HepG2 (cell line): ENCODE measurements around the gene MED28. TPM values are rescaled to one million over a fixed set of nuclear protein-coding genes. Genes with fewer than 3 reads are reported as not detected.

Source experiments
- ATAC-seq: fragments of 200-7000 bp; cut with Tn5 transposase; 3 replicates; pipeline ENCODE4 v1.9.1; 2020; ENCODE audit warnings: mild to moderate bottlenecking, moderate library complexity
- BruUV-seq: library from RNA; stranded (reverse); fragments of 400-500 nt; replicated peaks from 2 replicates; lab custom pipeline; 2021; lab: Mats Ljungman, UMichigan
- CTCF ChIA-PET: fragments of 300-600 bp; formaldehyde crosslinking; extraction: SDS; loops from one replicate; lab custom pipeline; 2021; ENCODE audit warnings: low total read pairs, inconsistent platforms, low intra/inter-chr PET ratio; lab: Yijun Ruan, JAX
- POLR2A ChIA-PET: fragments of 350-600 bp; sonication (Branson Sonifier 250); formaldehyde crosslinking; loops from one replicate; lab custom pipeline; 2020; ENCODE audit warnings: antibody characterized with exemption, inconsistent platforms; lab: Yijun Ruan, JAX
- DNase-seq: peaks from one replicate; pipeline ENCODE4 v3.0.0-alpha.2; 2015; ENCODE audit warnings: low spot score
- FAIRE-seq: peaks from 3 replicates; lab custom pipeline; 2011; peaks lifted over from hg19 to GRCh38; lab: Jason Lieb, UNC
- H2AFZ ChIP-seq: one replicate; pipeline ENCODE4 v1.6.1; 2011; ENCODE audit warnings: low read length, inconsistent platforms
- H3K27ac ChIP-seq: fragments of 300-600 bp; 3 replicates; pipeline ENCODE4 v1.8.0; 2011; ENCODE audit warnings: mixed run types, mild to moderate bottlenecking, mixed read lengths, low read length, inconsistent platforms; ENCODE audit not compliant: insufficient read depth; ENCODE audit errors: extremely low read length
- H3K27me3 ChIP-seq, 2 experiments: fragments of 200-600 bp in 1 of 2; 2 replicates in 1 of 2; 3 replicates in 1 of 2; pipeline versions ENCODE4 v1.6.0 to v1.8.0; 2011; ENCODE audit warnings: low read length in 2 of 2, mild to moderate bottlenecking in 2 of 2, moderate library complexity in 2 of 2, inconsistent platforms in 1 of 2; ENCODE audit not compliant: insufficient read depth in 2 of 2, control insufficient read depth in 1 of 2
- H3K36me3 ChIP-seq, 2 experiments: fragments of 200-600 bp in 1 of 2; replicated peaks in 1 of 2; 2 replicates in 1 of 2; 3 replicates in 1 of 2; pipeline versions ENCODE4 v1.5.1 to v1.8.0; 2011; ENCODE audit warnings: low read length in 2 of 2, inconsistent platforms in 1 of 2; ENCODE audit not compliant: insufficient read depth in 2 of 2, control insufficient read depth in 1 of 2
- H3K4me1 ChIP-seq: 2 replicates; pipeline ENCODE4 v1.5.1; 2012; ENCODE audit warnings: low read length, inconsistent platforms; ENCODE audit not compliant: insufficient read depth
- H3K4me2 ChIP-seq: 2 replicates; pipeline ENCODE4 v1.6.0; 2011; ENCODE audit warnings: low read depth, low read length, inconsistent platforms
- H3K4me3 ChIP-seq, 3 experiments: fragments of 200-600 bp in 1 of 3; sonication (generic), shearing (Covaris generic) in 1 of 3; replicated peaks in 1 of 3; 2 replicates each; pipeline ENCODE4 v1.5.1; 2011 to 2016; ENCODE audit warnings: low read length in 3 of 3, inconsistent platforms in 2 of 3, low read depth in 2 of 3, mild to moderate bottlenecking in 2 of 3, control low read depth in 1 of 3, mixed read lengths in 1 of 3; ENCODE audit not compliant: insufficient read depth in 1 of 3
- H3K79me2 ChIP-seq: one replicate; pipeline ENCODE4 v1.6.1; 2011; ENCODE audit warnings: low read length, inconsistent platforms; ENCODE audit not compliant: insufficient read depth
- H3K9ac ChIP-seq: 2 replicates; pipeline ENCODE4 v1.6.0; 2011; ENCODE audit warnings: mild to moderate bottlenecking, low read depth, low read length, inconsistent platforms; ENCODE audit not compliant: insufficient read depth
- H3K9me3 ChIP-seq: 2 replicates; pipeline ENCODE4 v1.5.1; 2012; ENCODE audit warnings: mild to moderate bottlenecking, low read length
- H4K20me1 ChIP-seq: 2 replicates; pipeline ENCODE4 v1.6.0; 2011; ENCODE audit warnings: inconsistent platforms, mild to moderate bottlenecking, low read length, moderate library complexity; ENCODE audit not compliant: insufficient read depth
- AKAP8 ChIP-seq: sonication (generic); formaldehyde crosslinking; IDR thresholded peaks from 2 replicates; pipeline ENCODE4 v1.5.1; 2020; ENCODE audit warnings: mild to moderate bottlenecking, missing genetic modification reagents
- EEA1 ChIP-seq: sonication (generic); formaldehyde crosslinking; IDR thresholded peaks from 2 replicates; pipeline ENCODE4 v1.5.1; 2020; ENCODE audit warnings: mild to moderate bottlenecking, missing genetic modification reagents, borderline replicate concordance
- GABPA ChIP-seq, 2 experiments: IDR thresholded peaks; 2 replicates each; pipeline ENCODE4 v1.6.1; 2011 to 2016; ENCODE audit warnings: low read depth in 2 of 2, low read length in 1 of 2, missing biosample characterization in 1 of 2, missing genetic modification characterization in 1 of 2
- MTA3 ChIP-seq: sonication (generic); formaldehyde crosslinking; IDR thresholded peaks from 2 replicates; pipeline ENCODE4 v1.4.0; 2020; ENCODE audit warnings: missing genetic modification reagents
- PHF8 ChIP-seq: sonication (generic); formaldehyde crosslinking; IDR thresholded peaks from 2 replicates; pipeline ENCODE4 v1.5.0; 2020; ENCODE audit warnings: missing genetic modification reagents
- RAD21 ChIP-seq: fragments of 450-650 bp; formaldehyde crosslinking; IDR thresholded peaks from 2 replicates; pipeline ENCODE4 v1.5.0; 2020; ENCODE audit warnings: mild to moderate bottlenecking
- RNF2 ChIP-seq: fragments of 450-650 bp; conservative IDR thresholded peaks from 2 replicates; pipeline ENCODE4 v1.6.1; 2016; ENCODE audit warnings: low read depth
- SMC3 ChIP-seq: IDR thresholded peaks from 2 replicates; pipeline ENCODE4 v1.6.1; 2011; ENCODE audit warnings: low read length, improper control_type of control experiment
- SP1 ChIP-seq, 2 experiments: fragments of 450-650 bp in 1 of 2; sonication (generic) in 1 of 2; formaldehyde crosslinking in 1 of 2; IDR thresholded peaks; 2 replicates each; pipeline versions ENCODE4 v1.4.0 to v1.6.1; 2016 to 2020; ENCODE audit warnings: missing genetic modification reagents in 1 of 2
- TMF1 ChIP-seq: sonication (generic); formaldehyde crosslinking; IDR thresholded peaks from 2 replicates; pipeline ENCODE4 v1.8.1; 2022; ENCODE audit warnings: low read depth, missing genetic modification reagents
- YEATS4 ChIP-seq: sonication (generic); formaldehyde crosslinking; IDR thresholded peaks from 2 replicates; pipeline ENCODE4 v1.4.0; 2020; ENCODE audit warnings: missing genetic modification reagents, borderline replicate concordance
- ZBTB2 ChIP-seq: sonication (generic); formaldehyde crosslinking; IDR thresholded peaks from 2 replicates; pipeline ENCODE4 v1.8.0; 2022; ENCODE audit warnings: low read depth, missing genetic modification reagents
- ZFP1 ChIP-seq: IDR thresholded peaks from 2 replicates; pipeline ENCODE4 v1.6.1; 2016
- ZHX1 ChIP-seq: sonication (generic); formaldehyde crosslinking; IDR thresholded peaks from 2 replicates; pipeline ENCODE4 v1.8.1; 2022; ENCODE audit warnings: low read depth, mild to moderate bottlenecking, missing genetic modification reagents
- ZNF570 ChIP-seq: sonication (generic); formaldehyde crosslinking; IDR thresholded peaks from 2 replicates; pipeline ENCODE4 v1.4.0; 2020; ENCODE audit warnings: mild to moderate bottlenecking, missing genetic modification reagents, borderline replicate concordance
- WGBS: methylation state at CpG from one replicate; pipeline ENCODE4 v1.1.6; 2017; ENCODE audit warnings: low lambda C conversion rate; 5-methylcytosine and 5-hydroxymethylcytosine counted together
- in situ Hi-C: cut with HindIII; loops from 2 replicates; pipeline ENCODE4 v1.10.0; 2017; ENCODE audit warnings: low pct_unique_long_range_greater_than_20kb; ENCODE audit not compliant: extremely low pct_ligation_motif_present
- intact Hi-C: fragments of 100-400 bp; cut with micrococcal nuclease; formaldehyde crosslinking; loops from one replicate; pipeline ENCODE4 v1.10.0; 2022; ENCODE audit not compliant: unreplicated experiment
- polyA plus RNA-seq, 8 experiments: library from polyadenylated mRNA; depleted of rRNA in 3 of 8; stranded (reverse) in 7 of 8; unstranded in 1 of 8; fragments of >200 nt; fragmentation: Illumina TruSeq in 4 of 8; extraction: Trizol in 4 of 8; gene quantifications; 2 replicates each; pipeline versions ENCODE4 v1.2.1 to v1.2.3, GENCODE V29; 2011 to 2016; ENCODE audit warnings: low read depth in 4 of 8, missing spikeins in 1 of 8, mixed read lengths in 1 of 8; ENCODE audit not compliant: insufficient read depth in 1 of 8
- total RNA-seq, 5 experiments: library from RNA; depleted of rRNA; stranded (reverse); fragments of >200 nt; fragmentation: Illumina TruSeq; extraction: Trizol; gene quantifications; 2 replicates each; pipeline ENCODE4 v1.2.3, GENCODE V29; 2016; ENCODE audit warnings: low read depth in 1 of 5
- TF ChIP-seq, protein P1 (sequence below): sonication (generic); formaldehyde crosslinking; IDR thresholded peaks from 2 replicates; pipeline ENCODE4 v1.5.1; 2020; ENCODE audit warnings: mild to moderate bottlenecking, missing genetic modification reagents, moderate library complexity

The MED28 gene
- total and polyA plus RNA-seq, 2 of the 13 experiments (the other 11 are each of a cell fraction or from before 2014, with no cell fraction given) = 41.3 to 65.7 TPM

- no peak overlapping the region for H3K4me2 ChIP-seq
- no peak overlapping the region for H3K27ac ChIP-seq
- no peak overlapping the region for H2AFZ ChIP-seq
- peaks cover 36 to 83% of the 10 kb centered on the region in 2 experiments for H3K36me3 ChIP-seq
- no TSS peak for BruUV-seq
- H3K9me3 ChIP-seq = no peaks in the 10 kb centered on the region
- DNase-seq (no peak), ATAC-seq (peak; percentile 92), FAIRE-seq (peak; percentile 72)
- no peak overlapping the region for H3K9ac ChIP-seq
- no peaks in the 10 kb centered on the region for H3K79me2 ChIP-seq
- ChIA-PET CTCF (interaction anchor here (0.6 to 1.4 kb wide), 3 partner anchors 40 to 211 kb away, joined by 4 read pairs; no protein-coding TSS in a partner anchor), POLR2A (no interaction called here)
- no peaks in the 10 kb centered on the region for H3K4me1 ChIP-seq
- in situ Hi-C loops (no loop called here), intact Hi-C loops (loop anchor here (1.0 to 5.0 kb wide), 4 partner anchors 18 to 210 kb away; no protein-coding TSS in a partner anchor)
- H3K4me3 ChIP-seq = no peak overlapping the region
- no peaks in the 10 kb centered on the region for H4K20me1 ChIP-seq
- H3K27me3 ChIP-seq = no peaks in the 10 kb centered on the region
- 84% methylated on average over 7 of the region's 7 CpGs for WGBS
- peak; percentile 29; the same call in 1 of the 2 replicates for TF ChIP-seq RAD21 (CRISPR knock-in tag)
- no peak for TF ChIP-seq SP1 (IDR thresholded peaks at IDR 0.05)
- TF ChIP-seq SP1 (CRISPR knock-in tag; IDR thresholded peaks at IDR 0.05) = no peak
- no peak for TF ChIP-seq AKAP8 (CRISPR knock-in tag)
- TF ChIP-seq, protein P1, sequence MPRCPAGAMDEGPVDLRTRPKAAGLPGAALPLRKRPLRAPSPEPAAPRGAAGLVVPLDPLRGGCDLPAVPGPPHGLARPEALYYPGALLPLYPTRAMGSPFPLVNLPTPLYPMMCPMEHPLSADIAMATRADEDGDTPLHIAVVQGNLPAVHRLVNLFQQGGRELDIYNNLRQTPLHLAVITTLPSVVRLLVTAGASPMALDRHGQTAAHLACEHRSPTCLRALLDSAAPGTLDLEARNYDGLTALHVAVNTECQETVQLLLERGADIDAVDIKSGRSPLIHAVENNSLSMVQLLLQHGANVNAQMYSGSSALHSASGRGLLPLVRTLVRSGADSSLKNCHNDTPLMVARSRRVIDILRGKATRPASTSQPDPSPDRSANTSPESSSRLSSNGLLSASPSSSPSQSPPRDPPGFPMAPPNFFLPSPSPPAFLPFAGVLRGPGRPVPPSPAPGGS (CRISPR knock-in tag) = no peak
- no peak for TF ChIP-seq ZHX1
- TF ChIP-seq ZBTB2 (CRISPR knock-in tag) = no peak
- no peak for TF ChIP-seq PHF8 (CRISPR knock-in tag)
- no peak for TF ChIP-seq RNF2
- TF ChIP-seq ZFP1 (CRISPR knock-in tag) = no peak
- TF ChIP-seq MTA3 (CRISPR knock-in tag) = no peak
- no peak for TF ChIP-seq EEA1
- TF ChIP-seq SMC3 = peak; percentile 32; the same call in 1 of the 2 replicates
- TF ChIP-seq ZNF570 (CRISPR knock-in tag) = no peak
- TF ChIP-seq YEATS4 (CRISPR knock-in tag) = no peak
- TF ChIP-seq TMF1 = no peak
- TF ChIP-seq GABPA (IDR thresholded peaks at IDR 0.05; ENCODE audit: low read depth, low read length) = no peak
- no peak for TF ChIP-seq GABPA (CRISPR knock-in tag; IDR thresholded peaks at IDR 0.05; ENCODE audit: low read depth)
Observed at GRCh38 chr4:17597517-17597916, 16.9 kb upstream of the MED28 start.
